GM12801 (cell line): ENCODE data around the gene EFCAB6.

Source experiments
- CTCF ChIP-seq: IDR thresholded peaks from one replicate; pipeline ENCODE4 v1.5.1; 2011; ENCODE audit warnings: control low read depth; ENCODE audit not compliant: insufficient read length; ENCODE audit errors: extremely low read depth

The EFCAB6 gene

GRCh38 chr22:43511276-43511910, 300.7 kb downstream of the EFCAB6 start:
- TF ChIP-seq CTCF = no peak

- no peak for TF ChIP-seq CTCF
Measured at GRCh38 chr22:43510281-43511070, 301.6 kb downstream of the EFCAB6 start.

- no peak for TF ChIP-seq CTCF
Measured at GRCh38 chr22:43509337-43509736, 302.8 kb downstream of the EFCAB6 start.

- TF ChIP-seq CTCF = no peak
Measured at GRCh38 chr22:43508489-43508888, 303.6 kb downstream of the EFCAB6 start.

- no peak for TF ChIP-seq CTCF
Measured at GRCh38 chr22:43507235-43507634, 304.9 kb downstream of the EFCAB6 start.

- no peak for TF ChIP-seq CTCF
Measured at GRCh38 chr22:43506487-43506886, 305.6 kb downstream of the EFCAB6 start.

GRCh38 chr22:43505896-43506295, 306.2 kb downstream of the EFCAB6 start:
- TF ChIP-seq CTCF = no peak
